GM12878 (cell line): ENCODE results near the gene KIF2B.

Experiments
- CEBPZ ChIP-seq: fragments of 150-350 bp; IDR thresholded peaks from 2 replicates; pipeline ENCODE4 v1.6.1; 2016; ENCODE audit warnings: low read depth, low read length
- IKZF2 ChIP-seq, 2 experiments: fragments of 450-650 bp; IDR thresholded peaks; 2 replicates each; pipeline ENCODE4 v1.6.1; 2017; ENCODE audit warnings: mild to moderate bottlenecking in 2 of 2, moderate library complexity in 2 of 2
- MAX ChIP-seq: IDR thresholded peaks from 2 replicates; pipeline ENCODE4 v1.6.1; 2012; ENCODE audit warnings: low read depth, low read length, improper control_type of control experiment
- POLR2A ChIP-seq: IDR thresholded peaks from 2 replicates; pipeline ENCODE4 v1.6.1; 2011; ENCODE audit warnings: low read depth, mild to moderate bottlenecking, low read length
- POLR2AphosphoS5 ChIP-seq: IDR thresholded peaks from 2 replicates; pipeline ENCODE4 v1.6.1; 2011; ENCODE audit warnings: mild to moderate bottlenecking, low read length, inconsistent platforms
- RELA ChIP-seq: fragments of 450-650 bp; IDR thresholded peaks from 2 replicates; pipeline ENCODE4 v1.8.0; 2014; ENCODE audit warnings: borderline replicate concordance; ENCODE audit not compliant: partially characterized antibody
- SMARCA5 ChIP-seq: fragments of 450-650 bp; IDR thresholded peaks from 2 replicates; pipeline ENCODE4 v1.6.1; 2017; ENCODE audit warnings: mild to moderate bottlenecking
- TAF1 ChIP-seq: IDR thresholded peaks from 2 replicates; pipeline ENCODE4 v1.6.1; 2011; ENCODE audit warnings: mild to moderate bottlenecking, low read depth, low read length, borderline replicate concordance
- USF1 ChIP-seq: IDR thresholded peaks from 2 replicates; pipeline ENCODE4 v1.6.1; 2011; ENCODE audit warnings: borderline replicate concordance, low read depth, mild to moderate bottlenecking, moderate library complexity, mixed read lengths, low read length; ENCODE audit not compliant: insufficient read depth; ENCODE audit errors: extremely low read length

GRCh38 chr17:53791551-53791950 lies 31.2 kb upstream of the KIF2B start:
- TF ChIP-seq USF1 (no peak), MAX (no peak), CEBPZ (no peak), RELA (no peak), POLR2A (no peak), IKZF2 (IDR thresholded peaks at IDR 0.05) (no peak), POLR2AphosphoS5 (no peak), TAF1 (no peak), SMARCA5 (no peak)
